GM19324 (cell line): ENCODE data around the gene IKZF2.

Experiments used
- ATAC-seq: cut with Tn5 transposase; IDR thresholded peaks from one replicate; pipeline ENCODE4 v1.9.1; 2021; ENCODE audit warnings: mild to moderate bottlenecking, moderate library complexity; ENCODE audit not compliant: unreplicated experiment, low FRiP score

Gene IKZF2

GRCh38 chr2:213151437-213152064, at the start of gene IKZF2:
Gene IKZF2, minus strand, starts transcription at chr2:213151612. Its CDS starts 2,983 bp downstream, at chr2:213148629.
- peak; percentile 83 for ATAC-seq

- no peak for ATAC-seq
Observed at GRCh38 chr2:213199871-213200270, 48.5 kb upstream of the IKZF2 start.

- no peak for ATAC-seq
Observed at GRCh38 chr2:213189001-213189899, 37.8 kb upstream of the IKZF2 start.

GRCh38 chr2:213188533-213188867, 37.1 kb upstream of the IKZF2 start:
- no peak for ATAC-seq

- ATAC-seq: no peak
Observed at GRCh38 chr2:213187833-213188532, 36.6 kb upstream of the IKZF2 start.

GRCh38 chr2:213187386-213187785, 36.0 kb upstream of the IKZF2 start:
- no peak for ATAC-seq

GRCh38 chr2:213185147-213185822, 33.9 kb upstream of the IKZF2 start:
- peak; percentile 97 for ATAC-seq

- no peak for ATAC-seq
Observed at GRCh38 chr2:213181712-213182111, 30.3 kb upstream of the IKZF2 start.

GRCh38 chr2:213177679-213178078, 26.3 kb upstream of the IKZF2 start:
- ATAC-seq: no peak

GRCh38 chr2:213175673-213176247, 24.3 kb upstream of the IKZF2 start:
- ATAC-seq: no peak

GRCh38 chr2:213172641-213173040, 21.2 kb upstream of the IKZF2 start:
- ATAC-seq: no peak

GRCh38 chr2:213171147-213171546, 19.7 kb upstream of the IKZF2 start:
- ATAC-seq: no peak

- ATAC-seq: no peak
Observed at GRCh38 chr2:213167271-213167930, 16.0 kb upstream of the IKZF2 start.

GRCh38 chr2:213166109-213166508, 14.7 kb upstream of the IKZF2 start:
- ATAC-seq: peak; percentile 96

GRCh38 chr2:213164263-213164662, 12.9 kb upstream of the IKZF2 start:
- ATAC-seq: no peak

- ATAC-seq: no peak
Observed at GRCh38 chr2:213162516-213163118, 11.2 kb upstream of the IKZF2 start.

- no peak for ATAC-seq
Observed at GRCh38 chr2:213161759-213162515, 10.5 kb upstream of the IKZF2 start.

- no peak for ATAC-seq
Observed at GRCh38 chr2:213159768-213160167, 8.4 kb upstream of the IKZF2 start.

- peak; percentile 67 for ATAC-seq
Observed at GRCh38 chr2:213157242-213157641, 5.8 kb upstream of the IKZF2 start.
